HG03025 (cell line): ENCODE data around the gene STK32C.

Source experiments
- ATAC-seq: cut with Tn5 transposase; IDR thresholded peaks from one replicate; pipeline ENCODE4 v1.9.1; 2021; ENCODE audit warnings: mild to moderate bottlenecking, moderate library complexity; ENCODE audit not compliant: unreplicated experiment, low FRiP score

STK32C gene

GRCh38 chr10:132202070-132202970 lies 105.4 kb downstream of the STK32C start:
- no peak for ATAC-seq

- no peak for ATAC-seq
Measured at GRCh38 chr10:132201111-132201969, 106.4 kb downstream of the STK32C start.

GRCh38 chr10:132200344-132201110 lies 107.2 kb downstream of the STK32C start:
- ATAC-seq = no peak

GRCh38 chr10:132199854-132200311 lies 107.9 kb downstream of the STK32C start:
- ATAC-seq = no peak

GRCh38 chr10:132199268-132199853 lies 108.4 kb downstream of the STK32C start:
- ATAC-seq = no peak

GRCh38 chr10:132198381-132199181 lies 109.2 kb downstream of the STK32C start:
- no peak for ATAC-seq

GRCh38 chr10:132198068-132198370 lies 109.7 kb downstream of the STK32C start:
- no peak for ATAC-seq

GRCh38 chr10:132197271-132198067 lies 110.3 kb downstream of the STK32C start:
- ATAC-seq = no peak

GRCh38 chr10:132196178-132197113 lies 111.3 kb downstream of the STK32C start:
- no peak for ATAC-seq

GRCh38 chr10:132195366-132196075 lies 112.2 kb downstream of the STK32C start:
- no peak for ATAC-seq

- ATAC-seq = no peak
Measured at GRCh38 chr10:132194726-132195125, 113.0 kb downstream of the STK32C start.

GRCh38 chr10:132193907-132194552 lies 113.7 kb downstream of the STK32C start:
- ATAC-seq = no peak

- no peak for ATAC-seq
Measured at GRCh38 chr10:132192991-132193665, 114.6 kb downstream of the STK32C start.

GRCh38 chr10:132192076-132192975 lies 115.4 kb downstream of the STK32C start:
- ATAC-seq = no peak

GRCh38 chr10:132189810-132190422 lies 117.8 kb downstream of the STK32C start:
- no peak for ATAC-seq
